AG04450 (cell line): ENCODE results near the gene DPM1. TPM values are rescaled to one million over a fixed set of nuclear protein-coding genes. Genes with fewer than 3 reads are reported as not detected.

Experiments used
- CTCF ChIA-PET: fragments of 300-600, 350-600 bp; formaldehyde crosslinking; extraction: SDS; loops from one replicate; lab custom pipeline; 2022; ENCODE audit warnings: antibody characterized with exemption, inconsistent platforms; lab: Charles Lee
- POLR2A ChIA-PET: fragments of 350-600 bp; formaldehyde crosslinking; extraction: SDS; loops from one replicate; lab custom pipeline; 2021; ENCODE audit warnings: antibody characterized with exemption, inconsistent platforms; lab: Yijun Ruan, JAX
- DNase-seq: peaks from one replicate; pipeline ENCODE4 v3.0.0-alpha.2; 2011; ENCODE audit warnings: low read depth, low spot score
- H3K27ac ChIP-seq: one replicate; pipeline ENCODE4 v1.5.1; 2012; ENCODE audit warnings: low read depth, low read length, control low read depth
- H3K27me3 ChIP-seq: one replicate; pipeline ENCODE4 v1.6.0; 2012; ENCODE audit warnings: low read length; ENCODE audit not compliant: control insufficient read depth, insufficient read depth
- H3K4me3 ChIP-seq: 2 replicates; pipeline ENCODE4 v1.5.1; 2011; ENCODE audit warnings: mild to moderate bottlenecking, low read depth, low read length, control low read depth
- H3K9me3 ChIP-seq: 2 replicates; pipeline ENCODE4 v1.5.1; 2012; ENCODE audit warnings: low read length; ENCODE audit not compliant: control insufficient read depth, insufficient read depth
- polyA plus RNA-seq: library from polyadenylated mRNA; depleted of rRNA; stranded (reverse); fragments of >200 nt; gene quantifications from 2 replicates; pipeline ENCODE4 v1.2.3, GENCODE V29; 2011
- TF ChIP-seq, protein P1 (sequence below): IDR thresholded peaks from 2 replicates; pipeline ENCODE4 v1.5.1; 2011; ENCODE audit warnings: low read depth, low read length, control low read depth, inconsistent platforms

The DPM1 gene
- polyA plus RNA-seq, 1 experiment, result 67.5 TPM

DNA sequence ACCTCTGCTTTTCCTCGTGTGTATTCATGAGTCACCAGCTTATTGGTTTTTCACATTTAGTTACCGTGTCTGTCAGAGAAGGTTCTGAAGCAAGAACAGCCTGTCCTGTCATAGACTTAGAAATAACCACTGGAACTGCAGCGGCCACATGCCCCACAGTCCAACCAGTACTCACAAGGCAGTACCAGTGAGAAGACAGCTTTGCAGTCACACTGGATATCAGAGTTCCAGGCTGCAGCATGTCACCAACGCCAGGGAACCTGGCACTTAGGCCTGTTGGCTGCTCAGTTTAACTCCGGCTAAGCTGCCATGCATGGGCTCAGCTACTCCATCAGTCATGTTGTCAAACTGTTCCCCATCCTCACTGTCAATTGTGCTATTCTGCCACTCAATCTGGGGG lies 67.2 kb downstream of the DPM1 start:
- Histone ChIP-seq H3K4me3 (no peak overlapping the region), H3K9me3 (no peaks in the 10 kb centered on the region), H3K27ac (no peak overlapping the region), H3K27me3 (no peaks in the 10 kb centered on the region)
- DNase-seq, result no peak
- ChIA-PET POLR2A (no interaction called here), CTCF (interaction anchor here (0.8 to 2.8 kb wide), 3 partner anchors 38 to 101 kb away, joined by 3 to 11 read pairs (median 7); partner anchors contain the start of gene BCAS4)
- TF ChIP-seq, protein P1, sequence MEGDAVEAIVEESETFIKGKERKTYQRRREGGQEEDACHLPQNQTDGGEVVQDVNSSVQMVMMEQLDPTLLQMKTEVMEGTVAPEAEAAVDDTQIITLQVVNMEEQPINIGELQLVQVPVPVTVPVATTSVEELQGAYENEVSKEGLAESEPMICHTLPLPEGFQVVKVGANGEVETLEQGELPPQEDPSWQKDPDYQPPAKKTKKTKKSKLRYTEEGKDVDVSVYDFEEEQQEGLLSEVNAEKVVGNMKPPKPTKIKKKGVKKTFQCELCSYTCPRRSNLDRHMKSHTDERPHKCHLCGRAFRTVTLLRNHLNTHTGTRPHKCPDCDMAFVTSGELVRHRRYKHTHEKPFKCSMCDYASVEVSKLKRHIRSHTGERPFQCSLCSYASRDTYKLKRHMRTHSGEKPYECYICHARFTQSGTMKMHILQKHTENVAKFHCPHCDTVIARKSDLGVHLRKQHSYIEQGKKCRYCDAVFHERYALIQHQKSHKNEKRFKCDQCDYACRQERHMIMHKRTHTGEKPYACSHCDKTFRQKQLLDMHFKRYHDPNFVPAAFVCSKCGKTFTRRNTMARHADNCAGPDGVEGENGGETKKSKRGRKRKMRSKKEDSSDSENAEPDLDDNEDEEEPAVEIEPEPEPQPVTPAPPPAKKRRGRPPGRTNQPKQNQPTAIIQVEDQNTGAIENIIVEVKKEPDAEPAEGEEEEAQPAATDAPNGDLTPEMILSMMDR, result no peak

DNA sequence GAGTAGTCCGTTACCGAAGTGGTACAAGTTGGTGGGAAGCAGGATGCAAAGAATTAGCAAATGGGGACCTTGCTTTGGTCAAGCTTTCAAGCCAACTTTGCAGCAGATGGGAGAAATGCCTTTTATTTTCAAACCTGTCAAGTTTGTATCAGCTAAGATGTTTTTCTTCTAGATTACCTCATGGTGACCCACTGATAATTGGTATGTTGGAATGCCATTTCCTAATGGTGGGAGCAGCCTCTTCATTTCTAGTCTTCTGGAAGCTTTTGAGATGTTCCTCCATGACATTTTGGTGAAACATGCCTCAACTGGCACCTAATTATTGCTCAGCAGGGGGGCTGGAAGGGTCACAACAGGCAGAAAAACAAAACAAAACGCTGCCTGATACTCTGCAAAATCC lies 70.8 kb downstream of the DPM1 start:
- POLR2A ChIA-PET, result interaction anchor here (0.7 kb wide), 1 partner anchor 1784 kb away, joined by 3 read pairs; no protein-coding TSS in a partner anchor
- Histone ChIP-seq H3K27me3 (no peaks in the 10 kb centered on the region), H3K9me3 (0 out of 2 replicates have a peak, but pooled peaks cover 3% of the 10 kb centered on the region), H3K4me3 (no peak overlapping the region), H3K27ac (no peak overlapping the region)
- CTCF ChIA-PET, result interaction anchor here (1.3 kb wide), 1 partner anchor 93 kb away, joined by 6 read pairs; the partner anchor contains the start of gene BCAS4
- DNase-seq, result no peak
- TF ChIP-seq, protein P1, result no peak

DNA sequence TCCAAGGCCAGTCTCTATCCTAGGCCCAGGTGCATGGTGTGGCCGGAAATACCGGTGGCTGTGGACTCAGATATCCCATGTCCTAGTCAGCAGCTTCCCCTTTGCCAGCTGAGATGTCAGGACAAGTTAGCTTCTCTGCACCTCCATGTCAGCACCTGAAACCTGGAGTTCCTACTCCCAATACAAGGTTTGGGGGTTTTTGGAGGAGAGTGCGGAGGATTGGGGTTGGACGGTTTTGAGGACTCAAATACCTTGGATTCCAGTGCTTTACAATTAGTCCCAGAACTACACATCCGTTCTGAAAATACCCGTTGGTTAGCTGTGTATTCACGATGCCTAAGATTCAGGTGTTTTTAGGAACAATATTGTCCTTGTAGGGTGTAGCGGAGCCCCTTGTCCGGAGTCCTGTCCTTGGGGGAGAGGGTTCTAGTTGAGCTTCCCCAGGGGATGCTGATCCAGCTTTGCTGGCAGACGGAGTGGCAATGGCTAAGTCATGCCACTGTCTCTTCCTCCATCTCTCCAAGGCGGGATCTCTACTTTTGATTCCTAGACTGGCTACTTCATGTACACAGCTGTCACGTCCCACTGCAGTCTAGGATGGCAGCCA lies 72.0 kb downstream of the DPM1 start:
- POLR2A ChIA-PET, result no interaction called here
- 0 out of 2 replicates have a peak, but pooled peaks cover 3% of the 10 kb centered on the region for H3K9me3 ChIP-seq
- H3K27me3 ChIP-seq, result no peaks in the 10 kb centered on the region
- H3K27ac ChIP-seq, result peak overlapping the region; percentile 21
- H3K4me3 ChIP-seq, result no peak overlapping the region
- DNase-seq, result no peak
- CTCF ChIA-PET, result no interaction called here
- TF ChIP-seq, protein P1, result no peak

DNA sequence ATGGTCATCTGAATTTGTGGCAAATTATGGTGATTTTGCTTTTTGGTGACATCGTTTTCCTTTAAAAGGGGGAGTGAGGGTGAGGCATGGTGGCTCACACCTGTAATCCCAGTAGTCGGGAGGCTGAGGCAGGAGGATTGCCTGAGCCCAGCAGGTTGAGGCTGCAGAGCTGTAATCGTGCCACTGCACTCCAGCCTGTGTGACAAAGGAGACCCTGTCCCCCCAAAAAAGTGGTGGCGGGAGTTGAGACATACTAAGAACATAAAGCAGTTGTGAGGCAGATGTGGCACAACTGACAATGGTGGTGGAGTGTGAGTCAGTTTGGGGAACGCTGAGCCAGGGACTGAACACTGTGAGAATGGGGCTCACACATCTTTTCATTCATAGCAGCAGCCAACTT lies 72.6 kb downstream of the DPM1 start:
- ChIA-PET POLR2A (no interaction called here), CTCF (no interaction called here)
- DNase-seq, result no peak
- no peak overlapping the region for H3K27ac ChIP-seq
- no peaks in the 10 kb centered on the region for H3K27me3 ChIP-seq
- no peak overlapping the region for H3K4me3 ChIP-seq
- H3K9me3 ChIP-seq, result 0 out of 2 replicates have a peak, but pooled peaks cover 3% of the 10 kb centered on the region
- TF ChIP-seq, protein P1, result no peak

DNA sequence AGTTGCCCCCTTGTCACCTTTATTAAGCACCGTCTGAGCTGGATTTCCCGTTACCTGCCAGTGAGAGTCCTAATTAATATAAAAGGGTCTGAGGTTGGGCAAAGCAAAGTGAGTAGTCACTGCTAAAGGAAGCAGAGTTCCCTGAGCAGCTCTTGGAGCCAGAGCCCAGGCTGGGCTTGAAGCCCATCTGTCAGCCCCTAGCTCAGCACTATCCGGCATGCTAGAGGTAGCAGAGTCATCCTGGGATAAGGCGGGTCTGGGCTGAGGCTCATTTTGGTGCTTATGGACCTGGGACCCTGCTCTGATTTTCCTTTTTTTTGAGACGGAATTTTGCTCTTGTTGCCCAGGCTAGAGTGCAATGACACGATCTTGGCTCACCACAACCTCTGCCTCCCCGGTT lies 73.3 kb downstream of the DPM1 start:
- no peak overlapping the region for H3K4me3 ChIP-seq
- H3K27me3 ChIP-seq, result no peaks in the 10 kb centered on the region
- ChIA-PET CTCF (interaction anchor here (0.9 to 1.4 kb wide), 2 partner anchors 44 to 92 kb away, joined by 4 to 9 read pairs; no protein-coding TSS in a partner anchor), POLR2A (no interaction called here)
- no peak for DNase-seq
- TF ChIP-seq, protein P1, result no peak
- 0 out of 2 replicates have a peak, but pooled peaks cover 3% of the 10 kb centered on the region for H3K9me3 ChIP-seq
- no peak overlapping the region for H3K27ac ChIP-seq
